ENCODE measurements around the gene ACER1.
"Not testable (repeated sequence)": the region's sequence is repeated elsewhere in the genome, so short reads cannot be mapped to it uniquely, and the experiment has no call there.

Gene ACER1

GRCh38 chr19:6355321-6356040 lies 22.1 kb upstream of the ACER1 start:
- not testable (repeated sequence) for DNase-seq

- no peak for DNase-seq
Measured at GRCh38 chr19:6354098-6354674, 20.8 kb upstream of the ACER1 start.

GRCh38 chr19:6352381-6353165 lies 19.2 kb upstream of the ACER1 start:
- DNase-seq, result no peak

GRCh38 chr19:6350688-6351087 lies 17.3 kb upstream of the ACER1 start:
- no peak for DNase-seq

DNA sequence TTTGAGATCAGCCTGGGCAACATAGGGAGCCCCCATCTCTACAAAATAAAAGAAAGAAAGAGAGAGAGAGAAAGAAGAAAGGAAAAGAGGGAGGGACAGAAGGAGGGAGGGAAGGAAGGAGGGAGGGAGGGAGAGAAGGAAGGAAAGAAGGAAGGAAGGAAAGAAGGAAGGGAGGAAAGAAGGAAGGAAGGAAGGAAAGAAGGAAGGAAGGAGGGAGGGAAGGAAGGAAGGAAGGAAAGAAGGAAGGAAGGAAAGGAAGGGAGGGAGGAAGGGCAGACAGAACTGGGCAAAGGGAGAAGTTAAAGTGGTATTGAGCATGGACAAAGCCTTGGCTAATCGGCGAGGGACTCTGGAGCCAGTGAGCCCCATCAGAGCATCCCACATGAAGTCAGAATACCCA lies 15.9 kb upstream of the ACER1 start:
- not testable (repeated sequence) for DNase-seq

GRCh38 chr19:6343462-6343861 lies 10.1 kb upstream of the ACER1 start:
- DNase-seq, result no peak

- no peak for DNase-seq
Measured at GRCh38 chr19:6340493-6341201, 7.2 kb upstream of the ACER1 start.

- DNase-seq, result no peak
Measured at GRCh38 chr19:6334490-6335285, 1.3 kb upstream of the ACER1 start.

DNA sequence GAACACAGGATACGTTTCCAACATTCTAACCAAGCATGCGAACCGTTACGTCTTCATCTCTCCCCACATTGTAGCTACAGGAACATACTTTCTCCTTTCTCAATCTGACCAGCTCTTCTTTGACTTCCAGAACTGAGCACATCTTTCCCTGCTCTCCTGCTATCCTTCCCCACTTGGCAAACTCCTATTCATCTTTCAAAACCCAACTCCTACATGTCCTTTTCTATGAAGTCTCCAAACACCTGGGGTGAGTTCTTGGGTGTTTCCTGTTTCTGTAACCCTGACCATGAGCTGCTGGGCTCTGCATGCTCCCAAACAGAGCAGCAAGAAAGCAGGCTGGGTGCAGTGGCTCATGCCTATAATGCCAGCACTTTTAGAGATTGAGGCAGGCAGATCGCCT lies 6.6 kb downstream of the ACER1 start:
- DNase-seq, result no peak

DNA sequence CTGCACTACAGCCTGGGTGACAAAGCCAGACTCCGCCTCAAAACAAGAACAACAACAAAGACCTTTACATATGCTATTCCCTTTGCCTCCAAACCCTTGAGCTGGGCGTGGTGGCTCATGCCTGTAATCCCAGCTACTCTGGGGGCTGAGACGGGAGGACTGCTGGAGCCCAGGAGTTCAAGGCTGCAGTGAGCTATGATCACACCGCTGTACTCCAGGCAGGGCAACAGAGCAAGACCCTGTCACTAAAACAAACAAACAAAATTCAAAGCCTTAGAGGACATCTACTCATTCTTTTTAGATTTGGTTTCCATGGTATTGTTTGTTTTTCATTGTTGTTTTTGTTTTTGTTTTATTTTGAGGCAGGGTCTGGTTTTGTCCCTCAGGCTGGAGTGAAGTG lies 7.8 kb downstream of the ACER1 start:
- no peak for DNase-seq

- no peak for DNase-seq
Measured at GRCh38 chr19:6324757-6325156, 8.7 kb downstream of the ACER1 start.

- no peak for DNase-seq
Measured at GRCh38 chr19:6322284-6322683, 11.1 kb downstream of the ACER1 start.

DNA sequence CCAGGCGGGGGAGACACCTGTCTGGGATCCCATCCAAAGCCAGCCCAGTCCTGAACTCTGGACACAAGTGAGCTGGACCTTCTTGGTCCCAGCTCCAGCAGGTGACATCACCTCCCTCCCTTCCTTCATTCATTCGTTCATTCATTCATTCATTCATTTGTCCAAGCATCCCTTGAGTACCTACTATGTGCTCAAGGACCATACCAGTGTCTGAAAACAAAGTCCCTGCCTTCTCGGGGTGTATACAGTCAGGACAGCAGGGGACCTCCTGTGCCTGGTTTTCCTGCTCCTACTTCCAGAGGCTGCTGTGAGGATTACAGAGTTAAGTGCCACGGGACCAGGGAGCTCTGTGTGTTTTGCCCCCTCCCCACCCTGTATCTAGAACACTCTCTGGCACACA lies 14.0 kb downstream of the ACER1 start:
- DNase-seq, result no peak

DNA sequence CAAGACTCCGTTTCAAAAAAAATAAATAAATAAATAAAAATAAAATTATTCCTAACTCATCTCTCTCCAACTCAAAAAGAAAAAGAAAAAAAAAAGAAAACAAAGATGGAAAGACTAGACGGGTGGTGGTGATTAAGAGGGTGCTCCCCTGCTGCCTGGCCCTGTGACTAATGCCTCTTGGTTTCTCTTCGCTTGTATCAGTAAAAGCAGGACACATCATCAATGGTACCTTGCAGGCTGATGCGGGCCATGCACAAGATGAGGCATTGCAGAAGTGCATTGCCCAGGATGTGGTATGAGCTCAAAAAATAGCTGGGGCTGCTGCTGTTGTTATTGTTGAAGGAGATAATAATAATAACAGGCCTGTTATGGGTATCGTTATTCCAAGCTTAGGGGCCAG lies 14.6 kb downstream of the ACER1 start:
- DNase-seq, result no peak

GRCh38 chr19:6315646-6316045 lies 17.8 kb downstream of the ACER1 start:
- DNase-seq, result not testable (repeated sequence)

DNA sequence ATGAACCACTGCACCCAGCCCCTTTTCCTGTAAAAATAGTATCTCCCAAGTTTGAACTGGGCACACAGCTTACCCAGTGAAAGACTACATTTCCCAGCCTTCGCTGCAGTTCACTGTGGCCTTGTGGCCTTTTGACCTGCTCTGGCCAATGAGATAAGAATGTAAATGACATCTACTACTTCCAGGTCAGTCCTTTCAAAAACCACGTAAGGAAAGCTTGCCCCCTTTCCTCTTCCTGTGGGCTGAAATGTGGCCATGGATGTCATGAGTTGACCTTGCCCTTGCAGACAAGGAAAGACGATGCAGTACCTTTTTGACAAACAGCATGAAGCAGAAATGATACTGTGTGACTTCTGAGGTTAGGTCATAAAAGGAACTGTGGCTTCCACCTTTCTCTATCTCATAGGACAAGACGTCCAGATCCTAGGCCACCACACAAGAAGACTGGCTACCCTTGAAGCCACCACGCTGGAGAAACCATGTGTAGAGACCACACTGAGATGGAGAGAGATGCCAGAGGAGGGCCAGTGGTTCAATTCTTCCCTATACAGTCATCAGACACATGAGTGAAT lies 19.9 kb downstream of the ACER1 start:
- DNase-seq, result no peak

- no peak for DNase-seq
Measured at GRCh38 chr19:6312018-6312417, 21.4 kb downstream of the ACER1 start.

DNA sequence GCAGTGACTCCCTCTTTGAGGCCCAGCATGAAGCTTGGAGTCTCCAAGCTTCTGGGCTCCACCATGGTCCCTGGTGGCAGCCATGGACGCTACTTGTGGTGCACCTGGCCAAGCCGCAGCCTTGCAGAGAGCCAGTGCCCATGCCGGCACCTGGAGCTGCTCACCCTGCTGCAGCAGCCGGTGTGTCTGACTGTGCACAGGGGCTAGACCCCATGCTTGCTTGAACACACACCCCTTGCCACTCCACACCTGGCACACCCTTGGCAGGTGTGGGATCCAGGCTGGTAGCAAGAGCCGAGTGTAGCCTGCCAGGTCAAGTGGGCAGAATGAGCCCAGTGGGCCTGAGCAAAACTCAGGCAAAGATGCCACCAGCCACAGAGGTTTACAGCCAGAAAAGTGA lies 35.0 kb downstream of the ACER1 start:
- DNase-seq, result no peak

DNA sequence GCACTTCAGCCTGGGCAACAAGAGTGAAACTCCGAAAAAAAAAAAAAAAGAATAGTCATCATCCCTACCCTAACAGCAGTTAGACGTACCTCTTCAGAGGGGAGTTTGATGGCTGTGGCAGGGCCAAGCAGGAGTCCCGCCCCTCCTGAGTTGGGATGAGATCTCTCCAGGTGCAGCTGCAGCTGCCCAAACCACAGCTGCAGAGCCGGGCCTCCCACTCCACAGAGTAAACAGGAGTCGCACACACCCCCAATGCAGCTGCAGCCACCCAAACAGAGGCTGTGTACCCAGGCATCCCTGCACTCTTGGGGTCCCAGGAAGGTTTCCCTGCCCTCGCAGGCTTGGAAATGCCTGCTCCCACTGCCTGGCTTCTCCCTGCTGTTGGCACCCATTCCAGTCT lies 36.2 kb downstream of the ACER1 start:
- no peak for DNase-seq

- no peak for DNase-seq
Measured at GRCh38 chr19:6292006-6292405, 41.4 kb downstream of the ACER1 start.

GRCh38 chr19:6288737-6289136 lies 44.7 kb downstream of the ACER1 start:
- DNase-seq, result no peak

DNA sequence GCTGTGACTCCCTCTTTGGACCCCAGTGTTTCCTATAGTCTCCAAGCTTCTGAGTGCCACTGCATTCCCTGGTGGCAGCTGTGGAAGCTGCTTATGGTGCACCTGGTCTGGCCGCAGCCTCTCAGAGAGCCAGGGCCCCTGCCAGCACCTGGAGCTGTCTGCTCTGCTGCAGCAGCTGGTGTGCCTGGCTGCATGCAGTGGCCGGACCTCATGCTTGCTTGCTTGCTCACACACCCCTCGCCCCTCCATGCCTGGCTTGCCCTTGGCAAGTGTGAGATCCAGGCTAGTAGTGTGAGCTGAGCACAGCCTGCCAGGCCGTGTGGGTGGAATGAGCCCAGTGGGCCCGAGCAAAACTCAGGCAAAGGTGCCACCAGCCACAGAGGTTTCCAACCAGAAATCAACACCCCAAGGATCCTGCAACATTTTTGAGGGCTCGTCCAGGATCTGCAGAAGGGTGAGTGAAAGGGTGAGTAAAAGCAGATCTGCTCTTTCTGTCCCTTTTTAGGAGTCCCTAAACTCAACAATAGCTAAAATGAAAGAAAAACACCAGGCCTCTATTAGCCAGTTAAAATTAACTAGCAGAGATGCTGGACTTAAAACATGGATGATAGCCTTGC lies 46.0 kb downstream of the ACER1 start:
- no peak for DNase-seq
